K562 (cell line): Measurements from ENCODE around the gene SENP3. TPM values are rescaled to one million over a fixed set of nuclear protein-coding genes. Genes with fewer than 3 reads are reported as not detected.
A peak's percentile ranks its signal among the peaks of the same experiment; 100 is the strongest.

Experiments
- EHMT2 ChIP-seq: fragments of 450-650 bp; IDR thresholded peaks from 2 replicates; pipeline ENCODE4 v1.6.1; 2018; ENCODE audit warnings: antibody characterized with exemption
- FOXA3 ChIP-seq, 2 experiments: fragments of 450-650 bp in 1 of 2; sonication (generic) in 1 of 2; formaldehyde crosslinking; IDR thresholded peaks in 1 of 2; conservative IDR thresholded peaks in 1 of 2; 2 replicates each; pipeline versions ENCODE4 v1.4.0 to v1.8.0; 2020 to 2022; ENCODE audit warnings: mild to moderate bottlenecking in 2 of 2, missing genetic modification reagents in 1 of 2
- GTF2E2 ChIP-seq: fragments of 200-800 bp; sonication (Bioruptor generic); IDR thresholded peaks from 2 replicates; pipeline ENCODE4 v1.6.1; 2016; ENCODE audit warnings: missing genetic modification characterization, missing compliant biosample characterization
- HDAC2 ChIP-seq: fragments of 450-650 bp; IDR thresholded peaks from 2 replicates; pipeline ENCODE4 v1.6.1; 2016; ENCODE audit warnings: mild to moderate bottlenecking
- KDM5B ChIP-seq: fragments of 200-600 bp; sonication (generic); IDR thresholded peaks from 2 replicates; pipeline ENCODE4 v1.6.1; 2012; ENCODE audit warnings: low read depth, mild to moderate bottlenecking, moderate library complexity, low read length, control low read depth, inconsistent platforms; ENCODE audit not compliant: insufficient replicate concordance
- MCM7 ChIP-seq, 2 experiments: fragments of 450-650 bp; IDR thresholded peaks; 2 replicates each; pipeline ENCODE4 v1.6.1; 2016 to 2018
- NEUROD1 ChIP-seq: fragments of 150-350 bp; IDR thresholded peaks from 2 replicates; pipeline ENCODE4 v1.6.1; 2014; ENCODE audit warnings: borderline replicate concordance, low read length, low read depth; ENCODE audit not compliant: partially characterized antibody
- NFIX ChIP-seq: fragments of 250-450 bp; sonication (Bioruptor Pico); IDR thresholded peaks from 2 replicates; pipeline ENCODE4 v1.4.0; 2020; ENCODE audit warnings: low read depth, mild to moderate bottlenecking, moderate library complexity
- PTBP1 ChIP-seq: fragments of 200-400 bp; formaldehyde crosslinking; IDR thresholded peaks from 2 replicates; pipeline ENCODE4 v1.6.1; 2017; ENCODE audit warnings: low read depth, low read length
- RBM22 ChIP-seq: fragments of 200-400 bp; formaldehyde crosslinking; IDR thresholded peaks from 2 replicates; pipeline ENCODE4 v1.6.1; 2018; ENCODE audit warnings: low read length, low read depth; ENCODE audit not compliant: poor library complexity, severe bottlenecking
- SPI1 ChIP-seq: IDR thresholded peaks from 2 replicates; pipeline ENCODE4 v1.6.1; 2011; ENCODE audit warnings: low read depth, low read length, control low read depth, borderline replicate concordance
- SREBF1 ChIP-seq: fragments of 150-350 bp; IDR thresholded peaks from 2 replicates; pipeline ENCODE4 v1.6.1; 2014; ENCODE audit warnings: antibody characterized with exemption, low read depth, low read length, borderline replicate concordance
- SRSF1 ChIP-seq: fragments of 200-400 bp; formaldehyde crosslinking; IDR thresholded peaks from 2 replicates; pipeline ENCODE4 v1.6.1; 2017; ENCODE audit warnings: mild to moderate bottlenecking, low read depth, low read length, moderate library complexity
- SRSF3 ChIP-seq: fragments of 200-400 bp; formaldehyde crosslinking; IDR thresholded peaks from 2 replicates; pipeline ENCODE4 v1.6.1; 2016; ENCODE audit warnings: mild to moderate bottlenecking, low read length, moderate library complexity; ENCODE audit not compliant: insufficient read depth
- TEAD1 ChIP-seq, 2 experiments: fragments of 450-650 bp in 1 of 2; sonication (generic) in 1 of 2; formaldehyde crosslinking; IDR thresholded peaks; 2 replicates each; pipeline versions ENCODE4 v1.4.0 to v1.8.0; 2020 to 2022; ENCODE audit warnings: mild to moderate bottlenecking in 2 of 2, missing genetic modification reagents in 1 of 2
- ZFP36 ChIP-seq: fragments of 150-350 bp; IDR thresholded peaks from 2 replicates; pipeline ENCODE4 v1.6.1; 2018; ENCODE audit warnings: low read length, low read depth; ENCODE audit not compliant: partially characterized antibody
- ZNF197 ChIP-seq: fragments of 200-800 bp; sonication (Bioruptor generic); IDR thresholded peaks from 2 replicates; pipeline ENCODE4 v1.6.1; 2016; ENCODE audit warnings: low read depth, missing genetic modification characterization, missing compliant biosample characterization
- ZNF212 ChIP-seq: fragments of 450-650 bp; formaldehyde crosslinking; IDR thresholded peaks from 2 replicates; pipeline ENCODE4 v1.4.0; 2020; ENCODE audit warnings: mild to moderate bottlenecking
- ZNF316 ChIP-seq: fragments of 450-650 bp; IDR thresholded peaks from 2 replicates; pipeline ENCODE4 v1.6.1; 2016
- ZNF586 ChIP-seq: fragments of 450-650 bp; formaldehyde crosslinking; conservative IDR thresholded peaks from 2 replicates; pipeline ENCODE4 v1.4.0; 2020; ENCODE audit warnings: mild to moderate bottlenecking, moderate library complexity
- polyA plus RNA-seq, 8 experiments: library from polyadenylated mRNA; depleted of rRNA in 4 of 8; stranded (reverse) in 5 of 8; unstranded in 3 of 8; fragments of >200 nt; fragmentation: Nextera tagmentation in 2 of 8; fragmentation: Illumina TruSeq in 1 of 8; extraction: Ambion mirVana in 2 of 8; extraction: Trizol in 1 of 8; gene quantifications; 2 replicates each; pipeline versions ENCODE4 v1.2.1 to v1.2.3, GENCODE V29; 2011 to 2014; ENCODE audit warnings: inconsistent platforms in 1 of 8, missing spikeins in 1 of 8
- total RNA-seq, 7 experiments: library from RNA; depleted of rRNA in 6 of 7; stranded (reverse); fragments of >200 nt in 6 of 7; fragmentation: Illumina TruSeq in 2 of 7; extraction: Trizol in 2 of 7; gene quantifications; 2 replicates each; pipeline versions ENCODE4 v1.2.1 to v1.2.3, GENCODE V29; 2011 to 2021; ENCODE audit warnings: low replicate concordance in 1 of 7
- TF ChIP-seq, protein P1 (sequence below): fragments of 450-650 bp; IDR thresholded peaks from 2 replicates; pipeline ENCODE4 v1.6.1; 2016; ENCODE audit warnings: antibody characterized with exemption
- TF ChIP-seq, protein P2 (sequence below): fragments of 250-450 bp; sonication (Bioruptor Pico); IDR thresholded peaks from 2 replicates; pipeline ENCODE4 v1.8.0; 2022; ENCODE audit warnings: moderate library complexity, mild to moderate bottlenecking, inconsistent platforms
- TF ChIP-seq, protein P3 (sequence below), 2 experiments: fragments of 450-650 bp in 1 of 2; sonication (generic) in 1 of 2; formaldehyde crosslinking in 1 of 2; IDR thresholded peaks in 1 of 2; conservative IDR thresholded peaks in 1 of 2; 2 replicates each; pipeline versions ENCODE4 v1.6.1 to v1.8.1; 2016 to 2023; ENCODE audit warnings: mild to moderate bottlenecking in 2 of 2, moderate library complexity in 2 of 2, inconsistent platforms in 1 of 2, missing genetic modification reagents in 1 of 2

The SENP3 gene
- total and polyA plus RNA-seq, 9 of the 15 experiments (the other 6 are each of a cell fraction or from before 2014, with no cell fraction given): 0.63 to 102 (median 78.8) TPM

DNA sequence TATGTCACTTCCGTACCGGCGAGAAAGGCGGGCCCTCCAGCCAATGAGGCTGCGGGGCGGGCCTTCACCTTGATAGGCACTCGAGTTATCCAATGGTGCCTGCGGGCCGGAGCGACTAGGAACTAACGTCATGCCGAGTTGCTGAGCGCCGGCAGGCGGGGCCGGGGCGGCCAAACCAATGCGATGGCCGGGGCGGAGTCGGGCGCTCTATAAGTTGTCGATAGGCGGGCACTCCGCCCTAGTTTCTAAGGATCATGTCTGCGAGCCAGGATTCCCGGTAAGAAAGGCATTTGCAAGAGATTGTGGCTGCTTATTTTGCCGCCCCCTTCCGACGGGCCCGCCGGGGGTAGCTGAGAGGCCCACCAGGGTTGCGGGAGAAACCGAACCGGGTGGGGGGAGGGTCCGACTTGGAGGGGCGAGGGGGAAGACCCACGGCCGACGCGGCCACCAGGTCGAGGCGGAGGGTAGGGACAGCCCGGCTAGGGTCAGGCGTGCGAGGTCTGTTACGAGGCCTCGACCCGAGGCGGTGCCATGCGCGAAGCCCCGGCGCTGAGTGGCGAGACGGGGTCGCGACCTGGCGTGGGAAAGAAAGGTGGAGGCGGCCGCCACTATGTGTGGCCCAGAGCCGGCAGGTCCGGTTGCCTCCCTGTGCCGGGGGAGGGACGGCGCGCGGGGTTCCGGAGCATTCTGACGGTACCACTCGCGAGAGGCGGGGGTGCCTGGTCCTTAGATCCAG lies 11.0 kb downstream of the SENP3 start (continued):
- TF ChIP-seq ZFP36: no peak
- TF ChIP-seq FOXA3 (CRISPR knock-in tag; conservative IDR thresholded peaks at IDR 0.05 in 1 of 2, IDR thresholded peaks at IDR 0.05 in 1 of 2): no peak
- no peak for TF ChIP-seq ZNF197 (CRISPR knock-in tag)
- TF ChIP-seq HDAC2: no peak
- TF ChIP-seq SPI1: no peak
- no peak for TF ChIP-seq ZNF316
- TF ChIP-seq SRSF3: no peak
- TF ChIP-seq RBM22: peak; percentile 99
- no peak for TF ChIP-seq PTBP1
- peak; percentile 96 for TF ChIP-seq KDM5B
- TF ChIP-seq SREBF1: no peak
- TF ChIP-seq MCM7 (IDR thresholded peaks at IDR 0.05): no peak
- TF ChIP-seq ZNF586: no peak
- TF ChIP-seq, protein P1, sequence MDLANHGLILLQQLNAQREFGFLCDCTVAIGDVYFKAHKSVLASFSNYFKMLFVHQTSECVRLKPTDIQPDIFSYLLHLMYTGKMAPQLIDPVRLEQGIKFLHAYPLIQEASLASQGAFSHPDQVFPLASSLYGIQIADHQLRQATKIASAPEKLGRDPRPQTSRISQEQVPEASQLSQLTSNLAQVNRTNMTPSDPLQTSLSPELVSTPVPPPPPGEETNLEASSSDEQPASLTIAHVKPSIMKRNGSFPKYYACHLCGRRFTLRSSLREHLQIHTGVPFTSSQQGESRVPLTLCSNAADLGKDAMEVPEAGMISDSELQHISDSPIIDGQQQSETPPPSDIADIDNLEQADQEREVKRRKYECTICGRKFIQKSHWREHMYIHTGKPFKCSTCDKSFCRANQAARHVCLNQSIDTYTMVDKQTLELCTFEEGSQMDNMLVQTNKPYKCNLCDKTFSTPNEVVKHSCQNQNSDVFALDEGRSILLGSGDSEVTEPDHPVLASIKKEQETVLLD: no peak
- TF ChIP-seq, protein P2, sequence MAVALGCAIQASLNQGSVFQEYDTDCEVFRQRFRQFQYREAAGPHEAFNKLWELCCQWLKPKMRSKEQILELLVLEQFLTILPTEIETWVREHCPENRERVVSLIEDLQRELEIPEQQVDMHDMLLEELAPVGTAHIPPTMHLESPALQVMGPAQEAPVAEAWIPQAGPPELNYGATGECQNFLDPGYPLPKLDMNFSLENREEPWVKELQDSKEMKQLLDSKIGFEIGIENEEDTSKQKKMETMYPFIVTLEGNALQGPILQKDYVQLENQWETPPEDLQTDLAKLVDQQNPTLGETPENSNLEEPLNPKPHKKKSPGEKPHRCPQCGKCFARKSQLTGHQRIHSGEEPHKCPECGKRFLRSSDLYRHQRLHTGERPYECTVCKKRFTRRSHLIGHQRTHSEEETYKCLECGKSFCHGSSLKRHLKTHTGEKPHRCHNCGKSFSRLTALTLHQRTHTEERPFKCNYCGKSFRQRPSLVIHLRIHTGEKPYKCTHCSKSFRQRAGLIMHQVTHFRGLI (CRISPR knock-in tag): no peak
- TF ChIP-seq, protein P3, sequence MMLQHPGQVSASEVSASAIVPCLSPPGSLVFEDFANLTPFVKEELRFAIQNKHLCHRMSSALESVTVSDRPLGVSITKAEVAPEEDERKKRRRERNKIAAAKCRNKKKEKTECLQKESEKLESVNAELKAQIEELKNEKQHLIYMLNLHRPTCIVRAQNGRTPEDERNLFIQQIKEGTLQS (IDR thresholded peaks at IDR 0.05): no peak
- TF ChIP-seq, protein P3 (CRISPR knock-in tag; conservative IDR thresholded peaks at IDR 0.05): no peak
- no peak for TF ChIP-seq NFIX
- TF ChIP-seq TEAD1 (CRISPR knock-in tag; IDR thresholded peaks at IDR 0.05): no peak; a peak in 2 of 4 replicates
- no peak for TF ChIP-seq ZNF212 (CRISPR knock-in tag)
- peak; percentile 98 for TF ChIP-seq NEUROD1
- TF ChIP-seq GTF2E2 (tag): peak; percentile 75; the same call in 1 of the 2 replicates
- 0 out of 2 replicates have a peak, but pooled peaks have one; percentile 50 for TF ChIP-seq SRSF1
- no peak for TF ChIP-seq EHMT2
